GM12878 (cell line): ENCODE measurements around the gene FNDC8. TPM values are rescaled to one million over a fixed set of nuclear protein-coding genes. Genes with fewer than 3 reads are reported as not detected.

ENCODE experiments used
- ATAC-seq: fragments of 200-7000 bp; cut with Tn5 transposase; 3 replicates; pipeline ENCODE4 v1.9.1; 2020; ENCODE audit warnings: mild to moderate bottlenecking, moderate library complexity
- BruUV-seq: library from RNA; stranded (reverse); fragments of 400-500 nt; replicated peaks from 2 replicates; lab custom pipeline; 2021; lab: Mats Ljungman, UMichigan
- CTCF ChIA-PET: fragments of 300-600 bp; sonication (Branson Sonifier 250); formaldehyde crosslinking; extraction: SDS; loops from one replicate; lab custom pipeline; 2021; ENCODE audit warnings: inconsistent platforms; lab: Yijun Ruan, JAX
- POLR2A ChIA-PET: fragments of 350-600 bp; formaldehyde crosslinking; extraction: SDS; loops from one replicate; lab custom pipeline; 2021; ENCODE audit warnings: inconsistent platforms; lab: Charles Lee
- RAD21 ChIA-PET: fragments of 300-600 bp; sonication (Branson Sonifier 250); formaldehyde crosslinking; loops from one replicate; lab custom pipeline; 2023; ENCODE audit warnings: antibody characterized with exemption; ENCODE audit not compliant: unreplicated experiment; lab: Charles Lee
- SMC1A ChIA-PET: fragments of 300-600 bp; sonication (Branson Sonifier 250); formaldehyde crosslinking; loops from one replicate; lab custom pipeline; 2023; ENCODE audit not compliant: unreplicated experiment, uncharacterized antibody; lab: Charles Lee
- DNase-seq: peaks from one replicate; pipeline ENCODE4 v3.0.0-alpha.2; 2011; ENCODE audit warnings: low read depth, low spot score
- FAIRE-seq: peaks from 3 replicates; lab custom pipeline; 2011; peaks lifted over from hg19 to GRCh38; lab: Jason Lieb, UNC
- H2AFZ ChIP-seq: 2 replicates; pipeline ENCODE4 v1.6.0; 2011; ENCODE audit warnings: low read depth, low read length, control low read depth; ENCODE audit not compliant: control insufficient read depth
- H3K27ac ChIP-seq: 2 replicates; pipeline ENCODE4 v1.5.1; 2011; ENCODE audit warnings: control low read depth; ENCODE audit not compliant: control insufficient read depth, insufficient read depth
- H3K27me3 ChIP-seq, 2 experiments: replicated peaks in 1 of 2; 2 replicates each; pipeline versions ENCODE4 v1.6.0 to v1.6.1; 2011; ENCODE audit warnings: low read length in 1 of 2; ENCODE audit not compliant: control insufficient read depth in 2 of 2, insufficient read depth in 2 of 2
- H3K36me3 ChIP-seq, 2 experiments: 2 replicates each; pipeline ENCODE4 v1.5.1; 2011; ENCODE audit warnings: low read length in 1 of 2; ENCODE audit not compliant: control insufficient read depth in 2 of 2, insufficient read depth in 2 of 2
- H3K4me1 ChIP-seq: 2 replicates; pipeline ENCODE4 v1.6.1; 2011; ENCODE audit warnings: mild to moderate bottlenecking, low read length, moderate library complexity, mixed read lengths; ENCODE audit not compliant: control insufficient read depth, insufficient read depth
- H3K4me2 ChIP-seq: 2 replicates; pipeline ENCODE4 v1.6.0; 2011; ENCODE audit warnings: control low read depth; ENCODE audit not compliant: control insufficient read depth, insufficient read depth
- H3K4me3 ChIP-seq: fragments of 200-600 bp; sonication (generic); 2 replicates; pipeline ENCODE4 v1.5.1; 2016
- H3K79me2 ChIP-seq: 2 replicates; pipeline ENCODE4 v1.6.0; 2011; ENCODE audit warnings: low read length; ENCODE audit not compliant: control insufficient read depth, insufficient read depth
- H3K9ac ChIP-seq: 2 replicates; pipeline ENCODE4 v1.8.0; 2011; ENCODE audit warnings: low read length, control low read depth, mixed read lengths; ENCODE audit not compliant: control insufficient read depth, insufficient read depth
- H3K9me3 ChIP-seq: replicated peaks from 3 replicates; pipeline ENCODE4 v1.5.1; 2011; ENCODE audit warnings: mild to moderate bottlenecking, low read length; ENCODE audit not compliant: control insufficient read depth, insufficient read depth
- H4K20me1 ChIP-seq: 2 replicates; pipeline ENCODE4 v1.6.0; 2011; ENCODE audit not compliant: control insufficient read depth, insufficient read depth
- BMI1 ChIP-seq: fragments of 450-650 bp; IDR thresholded peaks from 2 replicates; pipeline ENCODE4 v1.6.1; 2016; ENCODE audit warnings: mild to moderate bottlenecking, moderate library complexity, borderline replicate concordance
- CHD1 ChIP-seq: IDR thresholded peaks from 2 replicates; pipeline ENCODE4 v1.6.1; 2012; ENCODE audit warnings: low read depth, low read length, improper control_type of control experiment
- CREB1 ChIP-seq: IDR thresholded peaks from 2 replicates; pipeline ENCODE4 v1.6.1; 2012; ENCODE audit warnings: low read depth, mild to moderate bottlenecking, inconsistent platforms
- CREM ChIP-seq: IDR thresholded peaks from 2 replicates; pipeline ENCODE4 v1.6.1; 2014; ENCODE audit warnings: antibody characterized with exemption, low read depth
- EED ChIP-seq: sonication (generic); IDR thresholded peaks from 2 replicates; pipeline ENCODE4 v1.6.1; 2016; ENCODE audit warnings: antibody characterized with exemption, low read depth
- FOS ChIP-seq: IDR thresholded peaks from 3 replicates; pipeline ENCODE4 v1.6.1; 2011; ENCODE audit warnings: borderline replicate concordance; ENCODE audit not compliant: insufficient read length; ENCODE audit errors: extremely low read depth
- FOXM1 ChIP-seq: IDR thresholded peaks from 2 replicates; pipeline ENCODE4 v1.6.1; 2012; ENCODE audit warnings: low read depth, mild to moderate bottlenecking, inconsistent platforms, low read length, moderate library complexity
- GABPA ChIP-seq: IDR thresholded peaks from 2 replicates; pipeline ENCODE4 v1.6.1; 2014; ENCODE audit warnings: antibody characterized with exemption, low read depth, mild to moderate bottlenecking, inconsistent platforms
- NFIC ChIP-seq: IDR thresholded peaks from 2 replicates; pipeline ENCODE4 v1.6.1; 2012; ENCODE audit warnings: low read depth, mild to moderate bottlenecking, inconsistent platforms, low read length, moderate library complexity
- PAX5 ChIP-seq: IDR thresholded peaks from 2 replicates; pipeline ENCODE4 v1.6.1; 2011; ENCODE audit warnings: low read depth, low read length, borderline replicate concordance
- POLR2AphosphoS5 ChIP-seq: IDR thresholded peaks from 2 replicates; pipeline ENCODE4 v1.6.1; 2011; ENCODE audit warnings: mild to moderate bottlenecking, low read length, inconsistent platforms
- RBBP5 ChIP-seq: fragments of 200-600 bp; sonication (generic); conservative IDR thresholded peaks from 2 replicates; pipeline ENCODE4 v1.6.1; 2016
- SP1 ChIP-seq: IDR thresholded peaks from one replicate; pipeline ENCODE4 v1.6.1; 2011; ENCODE audit warnings: low read depth, low read length
- SREBF1 ChIP-seq: IDR thresholded peaks from 2 replicates; pipeline ENCODE4 v1.6.1; 2012; ENCODE audit warnings: mild to moderate bottlenecking, low read length
- TCF12 ChIP-seq: IDR thresholded peaks from 2 replicates; pipeline ENCODE4 v1.6.1; 2011; ENCODE audit warnings: low read depth, mild to moderate bottlenecking, low read length
- ZBTB33 ChIP-seq: fragments of 450-650 bp; IDR thresholded peaks from 2 replicates; pipeline ENCODE4 v1.6.1; 2017; ENCODE audit warnings: mild to moderate bottlenecking
- ZNF207 ChIP-seq: fragments of 450-650 bp; IDR thresholded peaks from 2 replicates; pipeline ENCODE4 v1.6.1; 2014; ENCODE audit warnings: antibody characterized with exemption, mild to moderate bottlenecking, borderline replicate concordance
- WGBS: methylation state at CpG from one replicate; pipeline ENCODE4 v1.1.6; 2016; ENCODE audit warnings: low lambda C conversion rate; ENCODE audit not compliant: insufficient replicate concordance, insufficient coverage; ENCODE audit errors: missing lambda C conversion rate; 5-methylcytosine and 5-hydroxymethylcytosine counted together
- in situ Hi-C: fragments of 300-500 bp; cut with MboI; formaldehyde crosslinking; loops from 9 replicates; pipeline ENCODE4 v1.14.3; 2018; ENCODE audit warnings: mixed read lengths
- intact Hi-C: fragments of 100-400 bp; cut with micrococcal nuclease; formaldehyde crosslinking; loops from one replicate; pipeline ENCODE4 v1.14.2; 2022; ENCODE audit not compliant: unreplicated experiment
- polyA plus RNA-seq, 11 experiments: library from polyadenylated mRNA; depleted of rRNA in 4 of 11; unstranded in 6 of 11; stranded (reverse) in 5 of 11; fragments of >200 nt; fragmentation: Nextera tagmentation in 4 of 11; fragmentation: Illumina TruSeq in 1 of 11; extraction: Ambion mirVana in 4 of 11; extraction: Trizol in 1 of 11; gene quantifications; 1 replicate in 1 of 11; 2 replicates in 10 of 11; pipeline versions ENCODE4 v1.2.1 to v1.2.3, GENCODE V29; 2011 to 2016; ENCODE audit warnings: inconsistent platforms in 2 of 11, missing spikeins in 2 of 11, low read depth in 1 of 11
- total RNA-seq, 4 experiments: library from RNA; depleted of rRNA in 3 of 4; stranded (reverse); fragments of >200 nt in 3 of 4; fragmentation: Illumina TruSeq in 1 of 4; extraction: Trizol in 1 of 4; gene quantifications; 2 replicates each; pipeline versions ENCODE4 v1.2.1 to v1.2.3, GENCODE V29; 2013 to 2021

Gene FNDC8
- total and polyA plus RNA-seq, 10 of the 15 experiments (the other 5 are each of a cell fraction or from before 2014, with no cell fraction given): 0.06 to 0.15 (median 0.11) TPM; not detected in 7

GRCh38 chr17:35174835-35175334 lies 53.5 kb downstream of the FNDC8 start:
- ChIA-PET SMC1A (no interaction called here), RAD21 (no interaction called here)
- BruUV-seq: no TSS peak
- no peak for DNase-seq
- H3K36me3 ChIP-seq: no peaks in the 10 kb centered on the region
- no peak overlapping the region for H3K4me3 ChIP-seq
- in situ Hi-C loops: no loop called here
- TF ChIP-seq CHD1 (no peak), PAX5 (no peak), NFIC (no peak), FOS (no peak), POLR2AphosphoS5 (no peak), SP1 (no peak), RBBP5 (no peak), ZNF207 (no peak)
- TF ChIP-seq, all 136 proteins: peak for 0
- Histone ChIP-seq H3K9me3 (no peaks in the 10 kb centered on the region), H3K9ac (no peak overlapping the region), H3K79me2 (no peaks in the 10 kb centered on the region), H3K27me3 (peaks cover 0 to 5% of the 10 kb centered on the region in 2 experiments; a peak in 1 of 4 replicates), H3K4me2 (no peak overlapping the region), H4K20me1 (no peaks in the 10 kb centered on the region), H3K4me1 (no peaks in the 10 kb centered on the region), H2AFZ (no peak overlapping the region), H3K27ac (no peak overlapping the region)
- ATAC-seq (no peak), FAIRE-seq (no peak)
- ChIA-PET CTCF (no interaction called here), POLR2A (no interaction called here)
- WGBS: 69% methylated on average over 2 of the region's 2 CpGs
- intact Hi-C loops: no loop called here

GRCh38 chr17:35175638-35176415 lies 54.4 kb downstream of the FNDC8 start:
- in situ Hi-C loops (no loop called here), intact Hi-C loops (no loop called here)
- no peak overlapping the region for H3K27ac ChIP-seq
- no peak overlapping the region for H2AFZ ChIP-seq
- H3K79me2 ChIP-seq: no peaks in the 10 kb centered on the region
- no peak overlapping the region for H3K9ac ChIP-seq
- RAD21 ChIA-PET: no interaction called here
- no peaks in the 10 kb centered on the region for H3K4me1 ChIP-seq
- H3K9me3 ChIP-seq: no peaks in the 10 kb centered on the region
- no peak overlapping the region for H3K4me2 ChIP-seq
- SMC1A ChIA-PET: no interaction called here
- H4K20me1 ChIP-seq: no peaks in the 10 kb centered on the region
- no peak for FAIRE-seq
- H3K36me3 ChIP-seq: no peaks in the 10 kb centered on the region
- H3K4me3 ChIP-seq: no peak overlapping the region
- BruUV-seq: no TSS peak
- CTCF ChIA-PET: no interaction called here
- POLR2A ChIA-PET: no interaction called here
- H3K27me3 ChIP-seq: peaks cover 0 to 4% of the 10 kb centered on the region in 2 experiments; a peak in 1 of 4 replicates
- 40% methylated on average over 9 of the region's 9 CpGs for WGBS
- DNase-seq: no peak
- no peak for ATAC-seq
- TF ChIP-seq POLR2AphosphoS5 (no peak), FOXM1 (no peak), CREB1 (no peak), FOS (no peak), GABPA (no peak), SREBF1 (no peak), CREM (no peak), ZNF207 (no peak), BMI1 (no peak), EED (no peak), TCF12 (no peak), ZBTB33 (no peak)
